Eye (tissue), 1 donor: Measurements from ENCODE around the gene HSD3B7.
A peak's percentile ranks its signal among the peaks of the same experiment; 100 is the strongest.
"Not testable (repeated sequence)": the region's sequence is repeated elsewhere in the genome, so short reads cannot be mapped to it uniquely, and the experiment has no call there.

Experiments
- DNase-seq: peaks from one replicate; pipeline ENCODE4 v3.0.0-alpha.2; 2015

HSD3B7 gene

DNA sequence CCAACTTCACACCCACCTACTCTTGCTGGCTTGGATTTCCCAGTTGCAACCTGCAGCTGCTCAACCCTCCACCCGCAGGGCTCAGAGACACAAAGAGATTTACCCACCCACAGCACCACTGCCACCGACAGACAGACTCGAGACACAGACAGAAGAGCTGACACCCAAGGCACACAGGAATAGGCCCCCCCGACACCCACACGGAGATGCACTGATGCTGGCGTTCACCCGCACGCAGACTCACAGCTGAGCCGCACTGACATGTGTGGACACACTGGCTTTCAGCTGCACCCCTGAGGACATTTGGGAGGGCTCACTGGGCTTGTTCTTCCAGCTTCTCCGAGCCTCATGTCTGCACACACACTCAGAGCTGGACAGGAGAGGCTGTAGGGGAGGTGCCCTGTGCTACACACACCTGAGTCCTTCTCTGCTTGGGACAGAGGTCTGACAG lies 17.3 kb downstream of the HSD3B7 start:
- peak; percentile 31 for DNase-seq

DNA sequence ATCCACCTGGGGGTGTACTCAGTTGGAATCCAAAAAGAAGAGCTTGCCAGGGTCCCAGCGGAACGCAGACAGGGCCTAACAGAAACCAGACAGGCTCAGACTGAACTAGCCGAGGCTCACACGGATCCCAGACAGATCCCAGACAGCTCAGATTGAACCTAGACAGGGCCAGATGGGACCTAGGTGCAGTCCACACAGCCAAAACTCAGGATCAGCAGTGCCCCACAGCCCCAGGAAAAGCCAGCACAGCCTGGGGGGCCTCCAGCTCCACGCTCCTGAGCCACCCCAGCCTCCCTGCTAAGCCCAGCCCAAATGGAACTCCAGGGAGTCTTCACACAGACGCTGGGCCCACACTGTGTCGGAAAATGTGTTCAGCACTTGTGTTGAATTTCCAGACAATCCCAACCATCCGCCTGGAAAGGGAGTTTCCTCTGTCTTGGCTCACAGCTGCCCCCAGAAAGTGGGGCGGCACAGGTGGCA lies 17.9 kb downstream of the HSD3B7 start:
- no peak for DNase-seq

DNA sequence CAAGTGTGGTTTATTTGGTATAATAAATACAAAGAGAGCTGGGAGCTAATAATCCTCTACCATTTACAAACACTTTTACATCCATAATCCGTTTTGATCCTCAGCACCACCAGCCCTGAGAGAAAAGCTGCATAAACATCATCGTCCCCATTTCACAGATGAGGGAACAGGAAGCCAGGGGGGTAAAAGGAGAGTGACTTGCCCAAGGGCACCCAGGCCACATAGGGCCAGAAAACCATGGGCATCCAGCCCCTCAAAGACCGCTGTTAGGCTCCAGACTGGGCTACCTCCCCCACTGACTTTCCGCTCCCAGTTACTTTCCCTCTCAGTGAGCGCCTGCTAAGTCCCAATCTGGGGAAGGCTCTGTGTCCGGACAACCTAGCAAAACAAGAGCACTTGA lies 18.7 kb downstream of the HSD3B7 start:
- DNase-seq = no peak

DNA sequence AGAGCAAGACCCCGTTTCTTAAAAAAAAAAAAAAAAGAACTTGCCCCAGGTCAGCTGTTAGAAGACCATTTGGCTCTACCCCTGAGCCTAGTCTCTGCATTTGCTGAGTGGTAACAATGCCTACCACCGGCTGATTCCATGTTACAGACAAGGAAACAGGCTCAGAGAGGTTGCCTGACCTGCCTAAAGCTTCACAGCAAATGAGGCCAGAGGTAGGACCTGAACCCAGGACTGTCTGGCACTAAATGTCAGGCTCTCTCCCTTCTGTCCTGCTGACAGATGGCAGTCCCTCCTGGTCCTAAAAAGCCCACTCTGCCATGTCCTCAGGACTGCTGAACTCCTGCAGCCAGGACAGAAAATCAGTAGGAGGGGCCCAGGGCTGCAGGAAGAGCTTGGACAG lies 19.7 kb downstream of the HSD3B7 start:
- no peak for DNase-seq

DNA sequence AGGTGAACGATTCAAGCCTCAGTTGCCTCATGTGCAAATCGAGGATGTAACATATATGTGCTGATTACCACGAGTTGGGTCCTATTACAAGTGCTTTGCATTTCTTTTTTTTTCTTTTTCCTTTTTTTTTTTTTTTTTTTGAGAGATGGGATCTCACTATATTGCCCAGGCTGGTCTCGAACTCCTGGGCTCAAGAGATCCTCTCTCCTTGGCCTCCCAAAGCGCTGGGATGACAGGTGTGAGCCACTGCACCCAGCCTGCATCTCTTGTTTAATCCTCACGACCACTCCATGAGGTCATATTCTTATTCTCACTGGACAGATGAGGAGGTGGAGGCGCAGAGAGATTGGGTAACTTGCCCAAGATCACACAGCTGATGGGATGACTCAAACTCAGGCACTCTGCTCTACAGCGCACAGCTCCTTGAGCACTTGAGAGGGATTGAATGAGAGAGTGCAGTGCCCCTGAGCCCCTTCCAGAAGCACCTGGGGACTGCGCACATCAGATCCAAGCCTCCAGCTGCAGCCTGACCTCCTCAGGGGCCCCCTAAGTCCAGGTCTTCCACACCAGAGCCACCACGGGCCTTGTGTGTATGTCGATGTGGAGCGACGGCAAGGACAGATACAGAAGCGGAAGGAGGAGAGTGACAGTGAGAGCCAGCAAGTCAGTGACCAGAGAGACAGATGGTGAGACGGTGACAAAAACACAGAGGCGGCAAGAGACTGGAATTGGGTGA lies 20.5 kb downstream of the HSD3B7 start:
- no peak for DNase-seq

DNA sequence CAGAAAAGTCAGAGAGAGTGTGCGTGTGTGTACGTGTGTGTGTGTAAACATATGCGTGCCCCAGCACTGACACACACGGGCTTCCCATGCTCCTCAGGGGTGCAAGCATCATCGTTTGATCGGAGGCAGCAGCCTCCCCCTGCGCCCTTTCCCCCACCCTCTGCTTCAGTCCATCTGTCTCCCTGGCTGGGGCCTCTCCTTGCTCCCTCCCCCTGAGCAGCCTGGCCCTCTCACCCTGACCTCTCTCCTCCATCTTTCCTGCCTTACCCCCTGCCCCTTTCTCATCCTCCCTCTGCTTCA lies 21.0 kb downstream of the HSD3B7 start:
- DNase-seq = no peak

DNA sequence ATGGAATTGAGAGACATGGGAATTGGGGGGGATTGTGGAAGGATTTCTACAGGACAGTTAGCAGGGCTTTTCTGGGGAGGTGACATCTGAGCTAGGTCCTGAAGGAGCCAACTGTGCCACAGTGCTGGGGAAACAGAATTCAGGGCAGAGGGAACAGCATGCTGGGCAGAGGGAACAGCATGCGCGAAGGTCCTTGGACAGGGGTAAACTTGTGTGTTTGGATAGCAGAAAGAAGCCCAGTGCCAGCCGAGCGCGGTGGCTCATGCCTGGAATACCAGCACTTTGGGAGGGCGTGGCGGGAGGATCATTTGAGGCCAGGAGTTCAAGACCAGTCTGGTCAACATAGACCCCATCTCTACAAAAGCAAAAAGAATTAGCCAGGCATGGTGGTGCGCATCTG lies 21.6 kb downstream of the HSD3B7 start:
- DNase-seq = no peak

DNA sequence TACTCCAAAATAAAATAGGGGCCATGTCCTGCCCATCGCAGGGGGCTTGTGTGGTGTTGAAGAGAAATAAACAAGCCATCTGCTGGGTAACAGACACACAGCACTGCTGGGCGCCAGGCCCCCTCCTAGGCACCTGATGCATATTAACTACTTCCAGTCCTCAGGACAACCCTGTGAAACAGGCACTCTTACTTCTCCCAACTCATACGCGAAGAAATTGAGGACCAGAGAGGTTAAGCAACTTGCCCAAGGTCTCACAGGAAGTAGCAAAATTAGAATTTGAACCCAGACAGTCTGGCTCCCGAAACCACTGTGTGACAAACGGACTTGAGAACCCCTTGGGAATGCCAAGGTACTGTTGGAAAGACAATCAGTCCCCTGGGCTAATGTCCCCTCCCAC lies 22.7 kb downstream of the HSD3B7 start:
- no peak for DNase-seq

DNA sequence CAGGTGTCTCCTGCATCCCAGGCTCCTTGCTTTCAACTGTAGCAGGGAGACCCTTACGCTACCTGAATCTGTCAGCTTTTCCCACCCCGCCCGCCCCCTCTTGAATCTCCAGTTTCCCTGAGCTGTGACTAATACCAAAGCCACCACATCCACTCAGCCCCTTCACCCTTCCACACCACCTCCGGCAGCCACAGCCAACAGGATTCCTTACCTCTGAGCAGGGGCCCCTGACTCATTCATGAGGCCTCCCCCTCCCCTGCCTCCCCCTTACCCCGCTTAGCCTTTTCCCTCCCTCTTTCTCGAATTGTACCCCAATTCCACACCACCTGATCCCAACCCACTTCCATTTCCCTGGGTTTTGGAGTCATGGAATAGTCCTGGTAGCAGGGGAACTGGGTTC lies 23.1 kb downstream of the HSD3B7 start:
- DNase-seq = no peak

DNA sequence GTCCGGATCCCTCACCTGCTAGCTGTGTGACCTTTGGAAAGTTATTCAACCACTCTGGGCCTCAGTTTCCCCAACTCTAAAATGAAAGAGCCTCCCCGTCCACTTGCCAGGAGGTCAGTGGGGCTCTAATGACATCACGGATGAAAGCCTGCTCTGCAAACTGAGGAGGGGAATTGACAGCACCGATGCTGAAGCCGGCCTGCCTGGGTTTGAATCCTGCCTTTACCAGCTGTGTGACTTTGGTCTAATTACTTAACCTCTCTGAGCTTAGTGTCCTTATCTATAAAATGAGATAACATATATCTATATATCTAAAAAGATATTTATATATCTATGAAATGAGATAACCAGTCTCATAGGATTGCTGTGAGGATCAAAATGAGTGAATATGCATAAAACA lies 23.5 kb downstream of the HSD3B7 start:
- no peak for DNase-seq

DNA sequence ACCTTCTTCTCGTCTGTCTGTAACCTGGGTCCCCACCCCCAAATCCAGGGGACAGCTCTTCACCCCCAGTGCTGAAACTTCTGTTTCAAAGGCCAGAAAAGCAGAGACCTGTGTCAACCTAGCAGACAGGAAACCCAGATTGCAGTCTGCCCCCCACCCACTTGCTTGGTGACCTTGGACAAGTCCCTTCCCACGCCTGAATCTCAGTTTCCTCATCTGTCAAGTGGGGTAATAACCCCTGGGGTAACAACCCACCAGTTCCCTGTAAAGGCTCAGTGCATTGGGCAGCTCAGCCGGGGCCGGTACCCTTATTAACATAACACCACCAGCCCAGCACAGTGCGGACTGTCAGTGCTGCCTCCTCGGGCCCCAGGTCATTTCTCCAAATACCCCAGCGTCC lies 24.1 kb downstream of the HSD3B7 start:
- no peak for DNase-seq

DNA sequence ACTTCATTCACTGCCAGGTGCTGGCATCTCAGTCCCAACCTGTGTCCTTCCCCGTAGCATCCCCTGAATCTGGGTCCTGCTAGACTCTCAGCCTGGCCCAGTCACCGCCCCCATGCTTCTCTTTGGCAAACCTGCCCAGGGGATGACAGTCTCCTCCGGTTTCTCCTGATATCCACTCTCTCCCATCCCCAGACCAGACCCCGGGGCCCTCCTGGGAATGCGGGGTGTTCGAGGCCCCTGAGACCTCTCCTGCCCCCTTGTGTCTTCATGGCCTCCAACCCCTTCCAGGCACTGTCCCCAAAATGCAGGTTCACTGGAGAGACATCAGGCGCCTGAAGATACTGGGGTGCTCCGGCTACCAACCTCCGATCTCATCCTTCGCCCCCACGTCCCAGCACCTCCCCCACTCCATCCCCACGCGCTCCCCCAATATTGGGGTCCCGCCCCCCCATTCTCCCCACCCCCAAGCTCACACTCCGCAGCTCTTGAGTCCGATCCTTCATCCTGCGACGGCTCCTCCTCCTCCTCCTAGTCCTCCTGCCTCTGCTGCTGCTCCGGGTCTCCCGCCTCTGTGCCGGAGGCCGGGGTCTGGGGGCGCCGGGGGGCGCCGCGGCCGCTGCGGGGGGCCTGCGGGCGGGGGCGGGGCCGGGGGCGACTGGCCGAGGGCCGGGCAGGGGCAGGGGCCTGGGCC lies 25.0 kb downstream of the HSD3B7 start:
- DNase-seq = peak; percentile 26

DNA sequence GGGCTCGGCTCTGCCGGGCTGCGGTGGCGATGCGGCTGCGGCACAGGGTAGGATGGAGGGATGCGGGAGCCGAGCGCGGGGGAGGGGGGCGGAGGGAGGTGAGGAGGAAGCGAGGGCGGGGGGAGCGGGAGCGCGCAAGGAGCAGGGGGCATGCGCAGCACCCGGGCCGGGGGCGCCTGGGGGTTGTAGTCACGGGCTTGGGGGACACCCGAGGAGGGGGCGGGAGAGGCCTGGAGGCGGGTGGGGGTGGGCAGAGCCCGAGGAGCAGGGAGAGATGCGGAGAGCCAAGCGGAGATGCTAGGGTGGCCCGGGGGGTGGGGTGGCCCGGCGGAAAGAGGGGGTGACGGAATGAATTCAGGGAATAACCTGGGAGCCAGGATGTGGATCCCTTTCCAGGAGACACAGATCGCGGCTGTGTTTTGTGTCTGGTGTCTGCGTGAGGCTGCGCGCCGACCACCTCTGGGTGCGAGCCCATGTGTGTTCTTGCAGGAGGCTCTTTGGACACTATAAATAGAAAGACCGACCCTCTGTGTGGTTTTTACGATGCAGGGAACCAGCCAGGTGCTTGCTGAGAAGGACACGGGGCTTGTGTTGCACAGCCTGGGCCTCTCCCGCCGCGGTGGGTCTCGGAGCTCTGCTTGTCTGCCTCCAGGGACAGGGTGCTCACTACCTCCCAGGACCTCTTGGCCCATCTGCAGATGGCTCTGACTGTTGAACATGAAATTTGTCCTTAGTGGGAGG lies 25.7 kb downstream of the HSD3B7 start, which contains the start of gene STX1B:
TSS of gene STX1B (minus strand) at position 54 of the 741 bp plus-strand sequence. CDS start 242 bp downstream, outside the sequence.
- DNase-seq = peak; percentile 88

DNA sequence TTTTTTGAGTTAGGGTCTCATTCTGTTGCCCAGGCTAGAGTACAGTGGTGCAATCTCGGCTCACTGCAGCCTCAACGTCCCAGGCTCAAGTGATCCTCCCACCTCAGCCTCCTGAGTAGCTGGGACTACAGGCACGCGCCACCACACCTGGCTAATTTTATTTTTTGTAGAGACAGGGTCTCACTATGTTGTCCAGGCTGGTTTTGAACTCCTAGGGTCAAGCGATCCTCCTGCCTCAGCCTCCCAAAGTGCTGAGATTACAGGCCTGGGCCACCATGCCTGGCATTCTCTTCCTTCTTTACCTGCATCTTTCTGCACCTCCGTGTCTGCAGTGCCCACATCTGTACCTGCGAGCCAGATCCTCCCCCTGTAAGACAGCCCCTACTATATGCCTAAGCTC lies 26.8 kb downstream of the HSD3B7 start:
- not testable (repeated sequence) for DNase-seq

DNA sequence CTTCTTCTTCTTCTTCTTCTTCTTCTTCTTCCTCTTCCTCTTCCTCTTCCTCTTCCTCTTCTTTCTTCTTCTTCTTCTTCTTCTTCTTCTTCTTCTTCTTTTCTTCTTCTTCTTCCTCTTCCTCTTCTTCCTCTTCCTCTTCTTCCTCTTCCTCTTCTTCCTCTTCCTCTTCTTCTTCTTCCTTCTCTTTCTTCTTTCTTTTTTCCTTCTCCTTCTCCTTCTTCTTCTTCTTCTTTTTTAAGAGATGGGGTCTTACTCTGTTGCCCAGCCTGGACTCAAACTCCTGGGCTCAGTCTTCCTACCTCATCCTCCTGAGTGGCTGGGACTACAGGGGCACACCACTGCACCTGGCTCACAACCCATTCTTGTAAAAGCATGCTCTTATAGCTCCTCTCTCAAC lies 28.3 kb downstream of the HSD3B7 start:
- DNase-seq = not testable (repeated sequence)

DNA sequence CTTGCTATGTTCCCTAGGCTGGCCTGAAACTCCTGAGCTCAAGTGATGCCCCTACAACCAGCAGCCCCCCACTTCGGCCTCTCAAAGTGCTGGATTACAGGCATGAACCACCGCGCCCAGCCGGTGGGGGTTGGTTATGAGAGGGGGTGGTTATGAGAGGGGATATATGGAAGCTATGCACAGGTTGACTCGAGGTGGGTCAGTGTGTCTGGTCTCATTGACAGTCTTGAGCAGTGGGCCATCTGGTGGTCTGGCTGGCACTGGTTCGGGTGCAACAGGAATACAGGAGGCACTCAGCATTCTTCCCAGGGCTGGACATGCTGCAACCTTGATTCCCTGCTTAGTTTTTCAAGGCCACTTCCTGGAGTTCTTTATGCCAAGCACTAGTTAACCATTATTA lies 31.0 kb downstream of the HSD3B7 start:
- no peak for DNase-seq

DNA sequence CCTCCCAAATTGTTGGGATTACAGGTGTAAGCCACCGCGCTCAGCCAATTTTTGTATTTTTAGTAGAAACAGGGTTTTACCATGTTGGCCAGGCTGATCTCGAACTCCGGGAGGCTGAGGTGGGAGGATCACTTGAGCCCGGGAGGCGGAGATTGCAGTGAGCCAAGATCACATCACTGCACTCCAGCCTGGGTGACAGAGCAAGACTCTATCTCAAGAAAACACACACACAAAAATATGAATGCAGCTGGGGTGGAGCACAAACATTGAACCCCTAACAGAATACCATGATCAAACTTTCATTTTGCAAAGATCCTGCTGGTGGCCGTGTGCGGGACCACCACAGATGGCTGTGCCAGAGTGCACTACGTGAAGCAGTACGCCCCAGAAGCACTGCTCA lies 32.7 kb downstream of the HSD3B7 start:
- not testable (repeated sequence) for DNase-seq

DNA sequence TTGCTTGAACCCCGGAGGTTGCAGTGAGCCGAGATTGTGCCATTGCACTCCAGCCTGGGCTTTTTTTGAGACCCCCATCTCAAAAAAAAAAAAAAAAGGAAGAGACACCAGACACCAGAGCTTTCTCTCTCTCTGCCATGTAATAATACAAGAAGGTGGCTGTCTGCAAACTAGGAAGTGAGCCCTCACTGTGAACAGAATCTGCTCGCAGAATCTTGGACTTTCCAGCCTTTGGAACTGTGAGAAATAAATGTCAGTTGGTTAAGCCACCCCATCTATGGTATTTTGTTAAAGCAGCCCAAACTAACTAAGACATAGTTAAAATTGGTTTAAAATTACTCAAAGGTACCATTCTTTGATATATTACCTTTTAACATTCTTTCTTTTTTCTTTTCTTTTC lies 35.5 kb downstream of the HSD3B7 start:
- DNase-seq = no peak

DNA sequence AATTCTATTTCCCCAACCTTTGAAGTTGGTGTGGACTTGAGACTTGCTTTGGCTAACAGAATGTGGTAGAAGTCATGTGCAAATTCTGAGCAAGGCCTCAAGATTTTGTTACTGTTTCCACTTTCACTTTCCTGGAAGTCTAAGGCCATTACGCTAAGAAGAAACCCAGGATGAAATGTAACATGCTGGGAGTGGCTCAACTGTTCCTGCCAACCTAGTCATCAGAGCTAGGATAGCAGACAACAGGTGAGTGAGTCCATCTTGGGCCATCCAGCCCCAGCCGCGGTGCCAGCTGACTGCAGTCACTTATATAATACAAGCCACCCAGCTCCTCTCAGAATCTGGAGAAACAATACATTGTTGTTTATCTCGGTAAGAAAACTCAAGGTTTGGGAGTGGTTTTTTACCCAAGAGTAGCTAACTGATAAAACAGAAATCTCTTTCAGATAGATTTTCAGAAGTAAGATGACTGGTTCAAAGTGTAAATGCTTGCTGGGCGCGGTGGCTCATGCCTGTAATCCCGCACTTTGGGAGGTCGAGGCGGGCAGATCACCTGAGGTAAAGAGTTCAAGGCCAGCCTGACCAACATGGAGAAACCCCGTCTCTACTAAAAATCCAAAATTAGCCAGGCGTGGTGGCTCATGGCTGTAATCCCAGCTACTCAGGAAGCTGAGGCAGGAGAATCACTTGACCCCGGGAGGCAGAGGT lies 37.7 kb downstream of the HSD3B7 start:
- DNase-seq = no peak

DNA sequence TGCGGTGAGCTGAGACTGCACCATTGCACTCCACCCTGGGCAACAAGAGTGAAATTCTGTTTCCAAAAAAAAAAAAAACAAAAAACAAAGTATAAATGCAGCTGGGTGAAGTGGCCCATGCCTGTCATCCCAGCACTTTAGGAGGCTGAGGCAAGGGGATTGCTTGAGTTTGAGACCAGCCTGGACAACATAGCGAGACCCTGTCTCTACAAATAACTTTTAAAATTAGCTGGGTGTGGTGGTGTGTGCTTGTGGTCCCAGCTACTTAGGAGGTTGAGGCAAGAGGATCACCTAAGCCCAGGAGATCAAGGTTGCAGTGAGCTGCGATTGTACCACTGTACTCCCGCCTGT lies 38.2 kb downstream of the HSD3B7 start:
- DNase-seq = no peak

DNA sequence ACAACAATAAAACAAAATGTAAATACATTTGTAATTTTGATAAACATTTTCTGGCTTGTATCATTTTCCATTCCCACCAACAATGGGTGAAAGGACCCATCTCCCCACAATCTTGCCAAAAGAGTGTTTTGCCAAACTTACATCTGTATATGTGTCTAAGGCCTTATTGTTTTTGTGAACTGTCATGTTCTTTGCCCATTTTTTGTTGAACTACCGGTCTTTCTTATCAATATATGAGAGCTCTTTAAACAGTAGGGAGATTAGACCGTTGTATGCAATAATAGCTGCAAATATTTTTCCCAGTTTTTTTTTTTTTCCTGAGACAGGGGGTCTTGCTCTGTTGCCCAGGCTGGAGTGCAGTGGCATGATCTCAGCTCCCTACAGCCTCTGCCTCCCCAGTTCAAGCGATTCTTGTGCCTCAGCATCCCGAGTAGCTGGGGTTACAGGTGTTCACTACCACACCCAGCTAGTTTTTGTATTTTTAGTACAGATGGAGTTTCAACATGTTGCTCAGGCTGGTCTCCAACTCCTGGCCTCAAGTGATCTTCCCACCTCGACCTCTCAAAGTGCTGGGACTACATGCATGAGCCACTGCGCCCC lies 38.7 kb downstream of the HSD3B7 start:
- no peak for DNase-seq

DNA sequence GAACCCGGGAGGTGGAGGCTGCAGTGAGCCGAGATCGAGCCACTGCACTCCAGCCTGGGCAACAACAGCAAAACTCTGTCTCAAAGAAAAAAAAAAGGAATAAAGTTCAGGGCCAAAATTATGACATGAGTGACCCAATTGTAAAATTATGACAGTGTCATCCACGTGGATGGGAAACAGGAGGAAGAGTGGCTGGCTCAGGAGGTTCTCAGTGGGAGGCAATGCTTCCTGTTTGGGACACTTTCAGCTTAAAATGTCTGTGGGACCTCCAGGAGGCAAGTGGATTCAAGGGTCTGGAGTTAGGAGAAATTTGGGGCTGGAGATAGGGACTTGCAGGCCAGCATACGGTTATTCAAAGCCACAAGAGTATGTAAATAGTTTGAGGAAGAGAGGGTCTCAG lies 40.3 kb downstream of the HSD3B7 start:
- DNase-seq = no peak

DNA sequence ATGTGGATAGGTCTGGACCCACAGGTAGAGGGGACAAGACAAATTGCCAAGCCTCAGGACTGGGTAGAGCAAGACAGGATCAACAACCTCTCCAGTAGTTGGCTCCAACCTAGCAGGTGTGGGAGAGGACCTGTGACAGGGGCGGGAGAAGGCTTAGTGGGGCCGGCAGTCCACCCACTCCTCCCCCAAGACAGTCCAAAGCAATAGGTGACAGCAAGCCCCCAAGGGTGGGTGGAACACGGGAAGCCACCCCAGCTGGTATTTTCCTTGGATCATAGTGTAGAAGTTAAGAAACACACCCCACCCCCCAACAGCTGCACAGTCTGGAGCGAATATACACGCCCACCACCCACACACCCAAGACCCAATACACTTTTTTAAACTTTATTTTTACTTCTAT lies 44.3 kb downstream of the HSD3B7 start:
- DNase-seq = no peak
